HCT116 (cell line): ENCODE results near the gene DISP2. TPM values are rescaled to one million over a fixed set of nuclear protein-coding genes. Genes with fewer than 3 reads are reported as not detected.

ENCODE experiments used
- ATAC-seq: fragments of 200-7000 bp; cut with Tn5 transposase; 2 replicates; pipeline ENCODE4 v1.9.1; 2020; ENCODE audit warnings: mild to moderate bottlenecking, moderate library complexity
- BruUV-seq: library from RNA; stranded (reverse); fragments of 400-500 nt; replicated peaks from 2 replicates; lab custom pipeline; 2021; lab: Mats Ljungman, UMichigan
- CTCF ChIA-PET: fragments of 300-600 bp; sonication (Branson Sonifier 250); formaldehyde crosslinking; loops from one replicate; lab custom pipeline; 2021; ENCODE audit warnings: antibody characterized with exemption; lab: Charles Lee
- POLR2A ChIA-PET: fragments of 300-600, 350-600 bp; sonication (Branson Sonifier 250); formaldehyde crosslinking; loops from one replicate; lab custom pipeline; 2021; ENCODE audit warnings: antibody characterized with exemption; lab: Charles Lee
- RAD21 ChIA-PET, 2 experiments: fragments of 300-600 bp; sonication (Branson Sonifier 250); formaldehyde crosslinking; loops; one replicate each; lab custom pipeline; 2023; ENCODE audit warnings: low total read pairs in 2 of 2; ENCODE audit not compliant: uncharacterized antibody in 2 of 2, unreplicated experiment in 2 of 2, low non-redundant PET in 1 of 2; lab: Charles Lee
- DNase-seq: peaks from one replicate; pipeline ENCODE4 v3.0.0-alpha.2; 2010; ENCODE audit warnings: low read depth, low spot score
- H2AFZ ChIP-seq: fragments of 200-600 bp; shearing (Covaris generic), sonication (generic); 2 replicates; pipeline ENCODE4 v1.6.1; 2017; ENCODE audit warnings: low read depth, mixed run types, mixed read lengths, antibody characterized with exemption, low read length; ENCODE audit not compliant: poor library complexity, severe bottlenecking
- H3K27ac ChIP-seq: 2 replicates; pipeline ENCODE4 v1.5.1; 2012; ENCODE audit warnings: low read depth, low read length
- H3K27me3 ChIP-seq: fragments of 200-600 bp; sonication (generic); 2 replicates; pipeline ENCODE4 v1.6.1; 2016; ENCODE audit warnings: mixed run types, low read length, mixed read lengths; ENCODE audit not compliant: insufficient read depth
- H3K36me3 ChIP-seq, 2 experiments: fragments of 200-500 bp in 1 of 2; fragments of 200-600 bp in 1 of 2; sonication (Bioruptor generic) in 1 of 2; sonication (generic) in 1 of 2; 2 replicates each; pipeline versions ENCODE4 v1.5.1 to v1.6.1; 2014 to 2016; ENCODE audit warnings: low read length in 2 of 2, inconsistent platforms in 1 of 2, mixed read lengths in 1 of 2, mixed run types in 1 of 2; ENCODE audit not compliant: insufficient read depth in 2 of 2, control insufficient read depth in 1 of 2
- H3K4me1 ChIP-seq, 2 experiments: fragments of 200-600 bp in 1 of 2; sonication (generic) in 1 of 2; 2 replicates each; pipeline versions ENCODE4 v1.5.1 to v1.6.1; 2012 to 2017; ENCODE audit warnings: low read length in 2 of 2, inconsistent platforms in 1 of 2, mild to moderate bottlenecking in 1 of 2, mixed read lengths in 1 of 2, mixed run types in 1 of 2, moderate library complexity in 1 of 2; ENCODE audit not compliant: insufficient read depth in 2 of 2, control insufficient read depth in 1 of 2
- H3K4me2 ChIP-seq: fragments of 200-600 bp; sonication (generic); 2 replicates; pipeline ENCODE4 v1.6.1; 2017; ENCODE audit warnings: mixed run types, low read length, mixed read lengths
- H3K4me3 ChIP-seq, 2 experiments: fragments of 200-600 bp in 1 of 2; sonication (generic) in 1 of 2; replicated peaks in 1 of 2; 2 replicates each; pipeline ENCODE4 v1.5.1; 2011 to 2016; ENCODE audit warnings: low read length in 2 of 2, control low read depth in 1 of 2, low read depth in 1 of 2, mild to moderate bottlenecking in 1 of 2, mixed read lengths in 1 of 2, mixed run types in 1 of 2
- H3K79me2 ChIP-seq: fragments of 200-600 bp; sonication (generic); 2 replicates; pipeline ENCODE4 v1.6.1; 2017; ENCODE audit warnings: mild to moderate bottlenecking, mixed run types, low read length, moderate library complexity, mixed read lengths; ENCODE audit not compliant: insufficient read depth
- H3K9ac ChIP-seq: fragments of 200-600 bp; sonication (generic); 2 replicates; pipeline ENCODE4 v1.6.1; 2016; ENCODE audit warnings: low read length, mixed read lengths
- H3K9me2 ChIP-seq: fragments of 200-600 bp; sonication (generic), shearing (Covaris generic); 2 replicates; pipeline ENCODE4 v1.6.1; 2017; ENCODE audit warnings: mixed run types, mild to moderate bottlenecking, moderate library complexity; ENCODE audit not compliant: insufficient read depth
- H3K9me3 ChIP-seq, 2 experiments: fragments of 200-500 bp in 1 of 2; fragments of 200-600 bp in 1 of 2; sonication (Bioruptor generic) in 1 of 2; sonication (generic) in 1 of 2; 2 replicates each; pipeline ENCODE4 v1.6.1; 2014 to 2017; ENCODE audit warnings: low read length in 2 of 2, mixed read lengths in 2 of 2, inconsistent platforms in 1 of 2, low read depth in 1 of 2, mild to moderate bottlenecking in 1 of 2, mixed run types in 1 of 2, moderate library complexity in 1 of 2; ENCODE audit not compliant: control insufficient read depth in 1 of 2, insufficient read depth in 1 of 2
- H4K20me1 ChIP-seq: fragments of 200-600 bp; sonication (generic), shearing (Covaris generic); 2 replicates; pipeline ENCODE4 v1.6.1; 2017; ENCODE audit warnings: mixed run types, mild to moderate bottlenecking, moderate library complexity; ENCODE audit not compliant: insufficient read depth
- CBX3 ChIP-seq: IDR thresholded peaks from 2 replicates; pipeline ENCODE4 v1.6.1; 2012; ENCODE audit warnings: low read depth
- CEBPB ChIP-seq: IDR thresholded peaks from 2 replicates; pipeline ENCODE4 v1.6.1; 2012; ENCODE audit warnings: low read depth
- POLR2AphosphoS5 ChIP-seq: IDR thresholded peaks from 2 replicates; pipeline ENCODE4 v1.6.1; 2011; ENCODE audit warnings: mild to moderate bottlenecking, low read depth, low read length, moderate library complexity
- RAD21 ChIP-seq: IDR thresholded peaks from 2 replicates; pipeline ENCODE4 v1.6.1; 2012; ENCODE audit warnings: low read depth, mild to moderate bottlenecking
- SIN3A ChIP-seq: IDR thresholded peaks from 2 replicates; pipeline ENCODE4 v1.6.1; 2012; ENCODE audit warnings: low read depth
- SP1 ChIP-seq: IDR thresholded peaks from 2 replicates; pipeline ENCODE4 v1.6.1; 2012; ENCODE audit warnings: low read depth
- ZNF274 ChIP-seq: fragments of 200-500 bp; sonication (Bioruptor generic); IDR thresholded peaks from 2 replicates; pipeline ENCODE4 v1.6.1; 2014; ENCODE audit warnings: mild to moderate bottlenecking, low read depth, low read length, inconsistent platforms
- intact Hi-C: fragments of 100-400 bp; cut with micrococcal nuclease; formaldehyde crosslinking; loops from 2 replicates; pipeline ENCODE4 v1.10.0; 2022
- total RNA-seq: library from RNA; stranded (reverse); gene quantifications from one replicate; pipeline ENCODE4 v1.2.1, GENCODE V29; 2021; ENCODE audit not compliant: unreplicated experiment
- TF ChIP-seq, protein P1 (sequence below): IDR thresholded peaks from 2 replicates; pipeline ENCODE4 v1.6.1; 2012
- TF ChIP-seq, protein P2 (sequence below), 3 experiments: fragments of 200-600 bp in 1 of 3; sonication (generic) in 1 of 3; IDR thresholded peaks in 2 of 3; conservative IDR thresholded peaks in 1 of 3; 2 replicates each; pipeline ENCODE4 v1.5.1; 2012 to 2017; ENCODE audit warnings: low read depth in 2 of 3, low read length in 2 of 3, antibody characterized with exemption in 1 of 3, borderline replicate concordance in 1 of 3, control low read depth in 1 of 3, mild to moderate bottlenecking in 1 of 3, mixed read lengths in 1 of 3, mixed run types in 1 of 3, moderate library complexity in 1 of 3; ENCODE audit not compliant: insufficient read depth in 1 of 3

Gene DISP2
- total RNA-seq, 1 experiment from 2014 or later: 3.3 TPM

- no peak overlapping the region for H3K4me3 ChIP-seq
- intact Hi-C loops: no loop called here
- no TSS peak for BruUV-seq
- no peak overlapping the region for H2AFZ ChIP-seq
- no peak overlapping the region for H3K4me2 ChIP-seq
- H3K9me3 ChIP-seq: no peaks in the 10 kb centered on the region
- H4K20me1 ChIP-seq: no peaks in the 10 kb centered on the region
- H3K4me1 ChIP-seq: peaks cover 4 to 16% of the 10 kb centered on the region in 2 experiments; a peak in 3 of 4 replicates
- H3K79me2 ChIP-seq: peaks cover 27% of the 10 kb centered on the region
- no peak for DNase-seq
- ChIA-PET POLR2A (no interaction called here), CTCF (no interaction called here), RAD21 (no interaction called here)
- no peak overlapping the region for H3K27ac ChIP-seq
- no peaks in the 10 kb centered on the region for H3K27me3 ChIP-seq
- H3K9me2 ChIP-seq: no peaks in the 10 kb centered on the region
- H3K36me3 ChIP-seq: peaks cover 33 to 37% of the 10 kb centered on the region in 2 experiments
- no peak overlapping the region for H3K9ac ChIP-seq
- ATAC-seq: no peak
- TF ChIP-seq SP1: no peak
- TF ChIP-seq CBX3: no peak
- TF ChIP-seq CEBPB: no peak
- TF ChIP-seq, protein P1, sequence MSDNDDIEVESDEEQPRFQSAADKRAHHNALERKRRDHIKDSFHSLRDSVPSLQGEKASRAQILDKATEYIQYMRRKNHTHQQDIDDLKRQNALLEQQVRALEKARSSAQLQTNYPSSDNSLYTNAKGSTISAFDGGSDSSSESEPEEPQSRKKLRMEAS: no peak
- no peak for TF ChIP-seq SIN3A
- TF ChIP-seq, protein P2, sequence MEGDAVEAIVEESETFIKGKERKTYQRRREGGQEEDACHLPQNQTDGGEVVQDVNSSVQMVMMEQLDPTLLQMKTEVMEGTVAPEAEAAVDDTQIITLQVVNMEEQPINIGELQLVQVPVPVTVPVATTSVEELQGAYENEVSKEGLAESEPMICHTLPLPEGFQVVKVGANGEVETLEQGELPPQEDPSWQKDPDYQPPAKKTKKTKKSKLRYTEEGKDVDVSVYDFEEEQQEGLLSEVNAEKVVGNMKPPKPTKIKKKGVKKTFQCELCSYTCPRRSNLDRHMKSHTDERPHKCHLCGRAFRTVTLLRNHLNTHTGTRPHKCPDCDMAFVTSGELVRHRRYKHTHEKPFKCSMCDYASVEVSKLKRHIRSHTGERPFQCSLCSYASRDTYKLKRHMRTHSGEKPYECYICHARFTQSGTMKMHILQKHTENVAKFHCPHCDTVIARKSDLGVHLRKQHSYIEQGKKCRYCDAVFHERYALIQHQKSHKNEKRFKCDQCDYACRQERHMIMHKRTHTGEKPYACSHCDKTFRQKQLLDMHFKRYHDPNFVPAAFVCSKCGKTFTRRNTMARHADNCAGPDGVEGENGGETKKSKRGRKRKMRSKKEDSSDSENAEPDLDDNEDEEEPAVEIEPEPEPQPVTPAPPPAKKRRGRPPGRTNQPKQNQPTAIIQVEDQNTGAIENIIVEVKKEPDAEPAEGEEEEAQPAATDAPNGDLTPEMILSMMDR (IDR thresholded peaks at IDR 0.05 in 2 of 3, conservative IDR thresholded peaks at IDR 0.05 in 1 of 3; ENCODE audit: borderline replicate concordance in 1 of 3, insufficient read depth in 1 of 3, low read depth in 2 of 3, low read length in 2 of 3): no peak
- TF ChIP-seq POLR2AphosphoS5: no peak
- TF ChIP-seq, all 23 proteins: peak for 0
These were observed 51.3 kb downstream of the DISP2 start for GRCh38 chr15:40409366-40409765.

GRCh38 chr15:40410476-40410875 lies 52.5 kb downstream of the DISP2 start:
- ChIA-PET RAD21 (no interaction called here), CTCF (no interaction called here), POLR2A (no interaction called here)
- no peaks in the 10 kb centered on the region for H3K9me3 ChIP-seq
- no peaks in the 10 kb centered on the region for H4K20me1 ChIP-seq
- no peak overlapping the region for H3K9ac ChIP-seq
- no peak overlapping the region for H3K27ac ChIP-seq
- intact Hi-C loops: no loop called here
- BruUV-seq: no TSS peak
- no peak for DNase-seq
- no peaks in the 10 kb centered on the region for H3K27me3 ChIP-seq
- H2AFZ ChIP-seq: no peak overlapping the region
- peaks cover 42 to 48% of the 10 kb centered on the region in 2 experiments for H3K36me3 ChIP-seq
- no peak for ATAC-seq
- peaks cover 27% of the 10 kb centered on the region for H3K79me2 ChIP-seq
- H3K4me3 ChIP-seq: no peak overlapping the region
- no peak for TF ChIP-seq ZNF274
- no peak for TF ChIP-seq SP1
- no peak for TF ChIP-seq RAD21
- H3K4me1 ChIP-seq: peaks cover 0 to 7% of the 10 kb centered on the region in 2 experiments; a peak in 2 of 4 replicates
- no peaks in the 10 kb centered on the region for H3K9me2 ChIP-seq
- no peak overlapping the region for H3K4me2 ChIP-seq
